ENCODE data around the gene NDUFAF8. TPM values are rescaled to one million over a fixed set of nuclear protein-coding genes. Genes with fewer than 3 reads are reported as not detected.

NDUFAF8 gene
- total RNA-seq, 1 experiment from 2014 or later = 65.0 TPM

DNA sequence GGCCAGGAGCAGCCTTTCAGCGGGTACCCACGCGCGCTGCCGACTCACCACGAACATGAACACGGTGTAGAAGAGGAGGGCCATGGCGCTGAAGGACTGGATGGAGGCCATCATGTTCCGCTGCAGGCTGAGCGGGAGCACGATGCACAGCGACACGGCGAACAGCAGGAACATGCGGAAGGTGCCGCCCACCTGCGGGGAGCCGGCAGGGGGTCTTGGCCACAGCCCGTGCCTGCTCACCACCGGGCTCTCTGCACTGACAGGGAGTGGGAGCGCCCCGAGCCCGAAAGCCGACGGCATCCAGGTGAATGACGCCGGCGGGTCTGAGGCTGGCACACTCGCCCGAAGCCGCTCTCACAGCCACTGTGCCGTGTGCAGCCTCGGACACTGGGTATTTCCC, 43.0 kb downstream of the NDUFAF8 start:
- POLR2A ChIA-PET = no interaction called here
- DNase-seq = no peak
- H3K36me3 Mint-ChIP-seq (ENCODE audit: insufficient read depth, unreplicated experiment) = peaks cover 39% of the 10 kb centered on the region
- intact Hi-C loops (cut with micrococcal nuclease; ENCODE audit: unreplicated experiment) = no loop called here
- H3K9me3 Mint-ChIP-seq (ENCODE audit: unreplicated experiment) = no peaks in the 10 kb centered on the region
- CTCF ChIA-PET = no interaction called here
- Histone ChIP-seq H3K4me3 (ENCODE audit: low read depth, low read length) (no peak overlapping the region), H3K4me1 (no peaks in the 10 kb centered on the region), H3K36me3 (ENCODE audit: control insufficient read depth, insufficient read depth, low read length) (no peaks in the 10 kb centered on the region; the same call in none of the 2 replicates), H3K27me3 (replicated peaks; ENCODE audit: control insufficient read depth, insufficient read depth, low read length) (no peaks in the 10 kb centered on the region), H3K9me3 (no peaks in the 10 kb centered on the region)
- TF ChIP-seq, protein P1, sequence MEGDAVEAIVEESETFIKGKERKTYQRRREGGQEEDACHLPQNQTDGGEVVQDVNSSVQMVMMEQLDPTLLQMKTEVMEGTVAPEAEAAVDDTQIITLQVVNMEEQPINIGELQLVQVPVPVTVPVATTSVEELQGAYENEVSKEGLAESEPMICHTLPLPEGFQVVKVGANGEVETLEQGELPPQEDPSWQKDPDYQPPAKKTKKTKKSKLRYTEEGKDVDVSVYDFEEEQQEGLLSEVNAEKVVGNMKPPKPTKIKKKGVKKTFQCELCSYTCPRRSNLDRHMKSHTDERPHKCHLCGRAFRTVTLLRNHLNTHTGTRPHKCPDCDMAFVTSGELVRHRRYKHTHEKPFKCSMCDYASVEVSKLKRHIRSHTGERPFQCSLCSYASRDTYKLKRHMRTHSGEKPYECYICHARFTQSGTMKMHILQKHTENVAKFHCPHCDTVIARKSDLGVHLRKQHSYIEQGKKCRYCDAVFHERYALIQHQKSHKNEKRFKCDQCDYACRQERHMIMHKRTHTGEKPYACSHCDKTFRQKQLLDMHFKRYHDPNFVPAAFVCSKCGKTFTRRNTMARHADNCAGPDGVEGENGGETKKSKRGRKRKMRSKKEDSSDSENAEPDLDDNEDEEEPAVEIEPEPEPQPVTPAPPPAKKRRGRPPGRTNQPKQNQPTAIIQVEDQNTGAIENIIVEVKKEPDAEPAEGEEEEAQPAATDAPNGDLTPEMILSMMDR (IDR thresholded peaks at IDR 0.05; ENCODE audit: insufficient read depth in 1 of 2, low read depth in 1 of 2, low read length in 1 of 2, severe bottlenecking in 1 of 2, unreplicated experiment in 1 of 2) = no peak
- no peak overlapping the region for H3K4me3 Mint-ChIP-seq (ENCODE audit: unreplicated experiment)
- no peaks in the 10 kb centered on the region for H3K4me1 Mint-ChIP-seq (ENCODE audit: low read depth, unreplicated experiment)
- H3K27ac Mint-ChIP-seq (ENCODE audit: unreplicated experiment) = no peak overlapping the region
- H3K27me3 Mint-ChIP-seq (ENCODE audit: insufficient read depth, unreplicated experiment) = no peaks in the 10 kb centered on the region
- BruUV-seq (replicated peaks) = no TSS peak

DNA sequence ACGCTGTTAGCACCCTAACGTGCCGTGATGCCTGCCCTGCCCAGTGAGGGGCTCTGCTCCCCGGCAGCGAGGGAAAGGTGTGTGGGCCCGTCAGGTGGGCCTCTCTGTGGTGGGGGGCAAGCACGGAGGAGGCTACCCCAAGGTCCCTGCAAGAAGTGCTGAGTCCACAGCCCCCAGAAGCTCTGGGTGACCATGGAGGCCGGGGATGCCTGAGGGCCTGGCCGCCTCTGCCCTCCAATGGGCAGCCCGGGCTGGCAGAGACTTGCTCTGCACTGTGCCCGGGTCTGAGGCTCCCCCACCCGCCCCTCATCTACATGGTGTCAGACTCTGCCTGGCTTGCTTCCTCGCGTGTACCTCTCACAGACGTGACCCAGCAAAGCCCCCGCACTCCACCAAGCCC, 43.8 kb downstream of the NDUFAF8 start:
- BruUV-seq (replicated peaks) = no TSS peak
- H3K4me1 Mint-ChIP-seq (ENCODE audit: low read depth, unreplicated experiment) = no peaks in the 10 kb centered on the region
- H3K9me3 Mint-ChIP-seq (ENCODE audit: unreplicated experiment) = no peaks in the 10 kb centered on the region
- intact Hi-C loops (cut with micrococcal nuclease; ENCODE audit: unreplicated experiment) = no loop called here
- H3K36me3 Mint-ChIP-seq (ENCODE audit: insufficient read depth, unreplicated experiment) = peaks cover 36% of the 10 kb centered on the region
- Histone ChIP-seq H3K27me3 (replicated peaks; ENCODE audit: control insufficient read depth, insufficient read depth, low read length) (no peaks in the 10 kb centered on the region), H3K4me3 (ENCODE audit: low read depth, low read length) (no peak overlapping the region), H3K4me1 (no peaks in the 10 kb centered on the region), H3K9me3 (no peaks in the 10 kb centered on the region), H3K36me3 (ENCODE audit: control insufficient read depth, insufficient read depth, low read length) (no peaks in the 10 kb centered on the region; the same call in 1 of the 2 replicates)
- POLR2A ChIA-PET = no interaction called here
- TF ChIP-seq, protein P1 (IDR thresholded peaks at IDR 0.05; ENCODE audit: insufficient read depth in 1 of 2, low read depth in 1 of 2, low read length in 1 of 2, severe bottlenecking in 1 of 2, unreplicated experiment in 1 of 2) = no peak
- CTCF ChIA-PET = no interaction called here
- no peak overlapping the region for H3K27ac Mint-ChIP-seq (ENCODE audit: unreplicated experiment)
- no peaks in the 10 kb centered on the region for H3K27me3 Mint-ChIP-seq (ENCODE audit: insufficient read depth, unreplicated experiment)
- no peak overlapping the region for H3K4me3 Mint-ChIP-seq (ENCODE audit: unreplicated experiment)
- DNase-seq = no peak

DNA sequence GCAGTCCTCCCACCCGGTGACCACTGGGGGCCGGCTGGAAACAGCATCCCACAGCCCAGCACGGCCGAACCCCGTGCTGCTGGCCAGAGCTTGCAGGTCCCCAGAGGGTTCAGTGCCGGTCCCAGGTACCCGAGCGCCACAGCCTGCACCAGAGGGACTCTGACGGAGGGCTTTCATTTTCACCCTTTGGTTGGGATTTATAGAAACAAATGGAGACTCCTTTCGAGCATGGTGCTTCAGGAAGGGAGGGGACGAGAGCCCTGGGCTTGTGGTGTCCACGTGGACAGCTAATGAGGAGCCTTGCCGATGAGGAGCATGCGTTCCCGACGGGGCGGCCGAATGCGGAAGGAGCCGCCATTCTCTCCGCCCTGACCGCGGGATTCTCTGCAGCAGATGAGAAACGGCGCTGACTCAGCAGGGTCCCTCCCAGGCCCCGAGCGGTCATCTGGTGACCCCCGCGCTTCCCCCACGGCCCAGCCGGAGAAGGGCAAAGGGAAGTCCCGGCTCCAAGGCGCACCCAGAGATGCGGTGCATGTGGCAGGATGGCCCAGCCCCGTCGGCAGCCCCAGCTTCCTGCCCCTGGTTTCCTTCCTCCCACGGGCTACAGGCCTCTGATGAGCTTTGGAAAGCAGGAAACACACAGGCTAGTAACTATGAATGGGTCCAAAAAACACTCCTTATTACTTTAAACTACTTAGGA, 46.2 kb downstream of the NDUFAF8 start:
- BruUV-seq (replicated peaks) = no TSS peak

More for the DNA sequence above, 46.2 kb downstream of the NDUFAF8 start:
- TF ChIP-seq, protein P1 (IDR thresholded peaks at IDR 0.05; ENCODE audit: insufficient read depth in 1 of 2, low read depth in 1 of 2, low read length in 1 of 2, severe bottlenecking in 1 of 2, unreplicated experiment in 1 of 2) = no peak
- Mint-ChIP-seq H3K27me3 (ENCODE audit: insufficient read depth, unreplicated experiment) (no peaks in the 10 kb centered on the region), H3K4me1 (ENCODE audit: low read depth, unreplicated experiment) (no peaks in the 10 kb centered on the region), H3K27ac (ENCODE audit: unreplicated experiment) (no peak overlapping the region), H3K36me3 (ENCODE audit: insufficient read depth, unreplicated experiment) (peaks cover 35% of the 10 kb centered on the region), H3K4me3 (ENCODE audit: unreplicated experiment) (no peak overlapping the region), H3K9me3 (ENCODE audit: unreplicated experiment) (no peaks in the 10 kb centered on the region)
- H3K27me3 ChIP-seq (replicated peaks; ENCODE audit: control insufficient read depth, insufficient read depth, low read length) = no peaks in the 10 kb centered on the region
- POLR2A ChIA-PET = no interaction called here
- H3K4me3 ChIP-seq (ENCODE audit: low read depth, low read length) = no peak overlapping the region
- H3K4me1 ChIP-seq = no peaks in the 10 kb centered on the region
- H3K9me3 ChIP-seq = no peaks in the 10 kb centered on the region
- CTCF ChIA-PET = no interaction called here
- H3K36me3 ChIP-seq (ENCODE audit: control insufficient read depth, insufficient read depth, low read length) = no peaks in the 10 kb centered on the region; the same call in 1 of the 2 replicates
- intact Hi-C loops (cut with micrococcal nuclease; ENCODE audit: unreplicated experiment) = no loop called here
- no peak for DNase-seq
